Measurements from ENCODE around the gene MN1.

DNA sequence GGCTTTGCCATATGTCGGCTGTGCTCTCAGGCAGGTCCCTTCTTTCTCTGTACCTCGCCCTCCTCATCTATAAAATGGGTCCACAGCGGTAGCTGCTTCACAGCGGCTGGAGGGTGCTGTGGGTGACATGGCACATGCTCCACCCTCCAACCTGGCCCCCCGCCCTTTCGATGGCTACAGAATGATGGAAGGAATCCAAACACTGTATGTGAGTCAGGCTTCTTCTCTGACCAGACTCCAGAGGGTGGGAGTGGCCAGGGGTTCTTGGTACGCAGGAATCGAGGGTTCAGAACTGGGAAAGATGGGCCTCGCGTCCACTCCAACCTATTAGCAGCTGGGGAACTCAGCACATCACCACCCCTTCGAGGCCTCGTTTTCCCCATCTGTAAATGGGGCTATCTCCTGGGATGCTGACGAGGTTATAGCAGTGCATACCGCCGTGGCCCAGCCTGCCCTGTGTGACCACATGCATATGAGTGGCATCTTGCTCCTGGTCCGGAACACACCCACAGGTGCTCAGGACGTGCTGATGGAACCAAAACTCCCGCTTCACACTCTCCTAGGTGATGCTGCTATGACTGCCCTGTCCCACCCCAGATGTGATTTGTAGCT, 26.4 kb downstream of the MN1 start:
- TF ChIP-seq, protein P1, sequence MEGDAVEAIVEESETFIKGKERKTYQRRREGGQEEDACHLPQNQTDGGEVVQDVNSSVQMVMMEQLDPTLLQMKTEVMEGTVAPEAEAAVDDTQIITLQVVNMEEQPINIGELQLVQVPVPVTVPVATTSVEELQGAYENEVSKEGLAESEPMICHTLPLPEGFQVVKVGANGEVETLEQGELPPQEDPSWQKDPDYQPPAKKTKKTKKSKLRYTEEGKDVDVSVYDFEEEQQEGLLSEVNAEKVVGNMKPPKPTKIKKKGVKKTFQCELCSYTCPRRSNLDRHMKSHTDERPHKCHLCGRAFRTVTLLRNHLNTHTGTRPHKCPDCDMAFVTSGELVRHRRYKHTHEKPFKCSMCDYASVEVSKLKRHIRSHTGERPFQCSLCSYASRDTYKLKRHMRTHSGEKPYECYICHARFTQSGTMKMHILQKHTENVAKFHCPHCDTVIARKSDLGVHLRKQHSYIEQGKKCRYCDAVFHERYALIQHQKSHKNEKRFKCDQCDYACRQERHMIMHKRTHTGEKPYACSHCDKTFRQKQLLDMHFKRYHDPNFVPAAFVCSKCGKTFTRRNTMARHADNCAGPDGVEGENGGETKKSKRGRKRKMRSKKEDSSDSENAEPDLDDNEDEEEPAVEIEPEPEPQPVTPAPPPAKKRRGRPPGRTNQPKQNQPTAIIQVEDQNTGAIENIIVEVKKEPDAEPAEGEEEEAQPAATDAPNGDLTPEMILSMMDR (IDR thresholded peaks at IDR 0.05) = no peak
- no peak for TF ChIP-seq EZH2 (IDR thresholded peaks at IDR 0.05; ENCODE audit: borderline replicate concordance, insufficient read depth, low read depth, low read length, poor library complexity, severe bottlenecking)
